ENCODE results near the gene TTLL1.
A peak's percentile ranks its signal among the peaks of the same experiment; 100 is the strongest.

The TTLL1 gene

DNA sequence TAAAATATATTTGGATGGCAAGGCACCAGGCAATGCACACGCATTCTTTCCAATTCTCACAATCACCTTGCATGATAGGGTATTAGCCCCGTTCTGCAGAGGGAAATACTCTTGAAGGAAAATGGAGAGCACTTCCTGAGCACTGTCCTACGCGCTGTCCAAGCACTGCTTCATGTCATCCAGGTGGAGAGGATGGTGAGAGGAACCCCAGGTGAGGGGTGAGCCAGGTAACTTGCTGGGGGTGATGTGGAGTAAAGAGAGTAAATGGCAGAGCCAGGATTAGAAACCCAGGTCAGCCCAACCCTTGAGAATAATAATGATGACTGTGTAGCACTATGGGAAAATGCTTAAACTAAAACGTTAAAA, 73.5 kb downstream of the TTLL1 start:
- Mint-ChIP-seq H3K4me3 (peak overlapping the region; percentile 93), H3K9me3 (ENCODE audit: low read depth) (no peaks in the 10 kb centered on the region), H3K27ac (peak overlapping the region; percentile 85), H3K27me3 (no peaks in the 10 kb centered on the region), H3K36me3 (no peaks in the 10 kb centered on the region), H3K4me1 (ENCODE audit: low read depth) (peaks cover 32% of the 10 kb centered on the region)

DNA sequence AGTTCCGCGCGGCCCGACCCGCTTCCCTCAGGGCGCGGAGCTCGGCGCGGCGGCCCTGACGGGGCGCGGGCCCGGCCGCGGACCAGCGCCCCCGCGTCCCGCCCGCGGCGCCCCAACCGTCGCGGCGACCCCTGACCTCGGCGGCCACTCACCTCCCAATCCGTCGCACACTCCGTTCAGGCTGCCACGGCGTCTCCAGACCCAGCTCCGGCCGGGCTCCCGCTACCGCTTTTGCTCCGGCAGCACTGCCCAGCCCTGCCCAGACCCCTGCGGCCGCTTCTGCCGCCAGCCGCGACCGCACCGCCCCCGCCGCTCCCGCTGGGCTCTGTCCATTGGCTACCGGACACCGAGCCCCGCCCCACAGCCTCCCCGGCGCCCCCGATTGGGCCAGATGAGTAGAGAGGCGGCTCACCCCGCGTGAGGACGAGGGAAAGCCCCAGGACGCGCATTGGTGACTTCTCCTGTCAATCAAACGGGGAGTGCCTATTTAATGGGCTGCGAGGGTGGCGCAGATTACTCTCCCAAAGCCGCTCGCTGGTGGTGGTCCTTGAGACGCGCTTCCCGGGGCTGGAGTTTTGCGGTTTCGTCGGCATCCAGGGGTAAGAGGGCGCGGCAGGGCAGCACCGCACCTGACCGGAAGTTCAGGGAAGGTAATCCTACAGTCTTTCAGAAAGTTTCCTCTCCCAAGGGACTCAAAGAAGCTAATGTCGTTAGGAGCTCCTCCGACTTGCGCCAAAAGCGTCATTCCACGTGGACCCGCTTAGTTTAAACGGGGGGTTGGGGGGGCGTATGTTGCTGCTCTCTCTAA, 74.1 kb downstream of the TTLL1 start, which contains the start of gene PACSIN2:
PACSIN2 (minus strand) TSS at position 281 of the 808 bp plus-strand sequence. CDS start 103,069 bp downstream, outside the sequence.
- no peaks in the 10 kb centered on the region for H3K9me3 Mint-ChIP-seq (ENCODE audit: low read depth)
- peak within 1 kb of the TSS; percentile 93 for H3K4me3 Mint-ChIP-seq
- peaks cover 34% of the 10 kb centered on the region for H3K4me1 Mint-ChIP-seq (ENCODE audit: low read depth)
- H3K27me3 Mint-ChIP-seq = no peaks in the 10 kb centered on the region
- H3K27ac Mint-ChIP-seq = peak within 1 kb of the TSS; percentile 85
- no peaks in the 10 kb centered on the region for H3K36me3 Mint-ChIP-seq

DNA sequence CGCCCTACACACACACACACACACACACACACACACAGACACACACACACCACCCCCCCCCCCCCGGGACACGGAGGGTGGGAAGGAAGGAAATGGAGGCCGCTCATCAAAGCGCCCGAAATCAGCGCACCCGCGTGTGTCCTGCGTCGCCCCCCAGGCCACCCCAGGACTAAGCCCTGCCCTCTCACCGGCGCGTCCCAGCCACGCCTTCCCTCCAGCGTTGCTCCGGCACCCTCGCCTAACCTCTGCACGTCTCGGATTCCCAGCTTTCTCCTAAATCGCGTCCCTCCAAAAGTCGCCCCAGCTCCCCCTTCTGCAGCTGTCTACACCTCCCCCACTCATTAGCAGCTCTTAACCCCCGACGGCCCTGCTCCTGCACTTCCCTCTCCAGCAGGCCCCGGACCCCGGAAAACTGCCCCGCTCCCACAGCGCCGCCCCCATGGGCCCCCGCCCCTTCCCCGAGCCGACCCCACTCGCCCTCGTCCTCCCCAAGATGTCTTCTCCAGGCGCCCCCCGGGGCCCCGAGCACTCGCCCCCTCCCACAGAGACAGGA, 74.8 kb downstream of the TTLL1 start:
- Mint-ChIP-seq H3K27me3 (no peaks in the 10 kb centered on the region), H3K4me3 (peak overlapping the region; percentile 92), H3K36me3 (no peaks in the 10 kb centered on the region), H3K27ac (peak overlapping the region; percentile 81), H3K4me1 (ENCODE audit: low read depth) (peaks cover 34% of the 10 kb centered on the region), H3K9me3 (ENCODE audit: low read depth) (no peaks in the 10 kb centered on the region)

DNA sequence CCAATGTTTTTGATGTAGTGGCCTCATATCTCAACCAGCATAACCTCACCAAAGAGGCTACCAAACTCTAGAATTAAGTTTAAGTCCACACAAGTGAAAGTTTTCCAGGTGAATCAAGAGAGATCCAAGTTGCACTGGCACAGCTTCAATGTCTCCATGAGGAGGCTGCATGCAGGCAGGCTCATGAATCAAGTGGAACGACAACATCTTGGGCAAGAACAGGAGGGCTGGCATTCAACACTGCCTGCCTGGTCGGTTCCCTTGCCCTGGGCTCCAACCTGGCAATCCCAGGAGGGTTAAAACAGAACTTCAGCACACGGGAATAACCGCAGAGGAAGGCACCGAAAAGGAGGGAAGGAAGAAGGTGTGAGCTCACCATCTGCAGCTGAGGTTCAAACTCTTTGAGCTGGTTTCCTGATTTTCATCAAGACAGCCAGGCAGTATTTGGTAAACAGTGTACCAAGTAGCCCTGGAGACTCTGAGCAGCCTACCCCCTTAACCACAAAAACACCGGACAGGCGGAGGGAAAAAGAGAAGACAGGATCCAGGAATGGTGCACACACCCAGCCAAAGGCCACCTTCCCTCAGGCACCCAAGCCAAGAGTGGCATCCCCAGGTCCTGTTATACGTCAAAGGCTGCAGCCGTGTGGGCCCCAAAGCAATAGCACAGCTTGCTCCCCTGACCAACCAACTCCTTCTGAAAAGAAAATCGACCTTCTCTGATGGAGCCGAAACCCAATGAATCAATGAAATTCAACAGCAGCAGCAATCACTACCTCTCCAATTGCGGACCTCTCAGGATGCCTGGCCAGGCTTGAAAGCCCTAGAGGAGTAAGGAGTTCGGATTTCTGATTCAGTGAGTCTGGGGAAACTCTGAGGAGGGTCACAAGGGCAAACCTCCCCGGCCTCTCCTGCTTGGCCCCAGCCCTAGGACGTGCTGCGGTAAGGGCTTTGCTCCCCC, 75.6 kb downstream of the TTLL1 start:
- Mint-ChIP-seq H3K27ac (peak overlapping the region; percentile 81), H3K27me3 (no peaks in the 10 kb centered on the region), H3K9me3 (ENCODE audit: low read depth) (no peaks in the 10 kb centered on the region), H3K36me3 (no peaks in the 10 kb centered on the region), H3K4me1 (ENCODE audit: low read depth) (peaks cover 39% of the 10 kb centered on the region), H3K4me3 (peak overlapping the region; percentile 92)

GRCh38 chr22:43012390-43012789, 76.8 kb downstream of the TTLL1 start:
- H3K27me3 Mint-ChIP-seq = no peaks in the 10 kb centered on the region
- peaks cover 47% of the 10 kb centered on the region for H3K4me1 Mint-ChIP-seq (ENCODE audit: low read depth)
- H3K9me3 Mint-ChIP-seq (ENCODE audit: low read depth) = no peaks in the 10 kb centered on the region
- no peaks in the 10 kb centered on the region for H3K36me3 Mint-ChIP-seq
- no peak overlapping the region for H3K27ac Mint-ChIP-seq
- no peak overlapping the region for H3K4me3 Mint-ChIP-seq

- Mint-ChIP-seq H3K36me3 (no peaks in the 10 kb centered on the region), H3K27me3 (no peaks in the 10 kb centered on the region), H3K27ac (no peak overlapping the region), H3K9me3 (ENCODE audit: low read depth) (no peaks in the 10 kb centered on the region), H3K4me3 (no peak overlapping the region), H3K4me1 (ENCODE audit: low read depth) (peaks cover 52% of the 10 kb centered on the region)
Measured at GRCh38 chr22:43011079-43011478, 78.1 kb downstream of the TTLL1 start.

GRCh38 chr22:43009444-43009843, 79.7 kb downstream of the TTLL1 start:
- no peaks in the 10 kb centered on the region for H3K27me3 Mint-ChIP-seq
- H3K4me1 Mint-ChIP-seq (ENCODE audit: low read depth) = peaks cover 58% of the 10 kb centered on the region
- H3K27ac Mint-ChIP-seq = no peak overlapping the region
- H3K9me3 Mint-ChIP-seq (ENCODE audit: low read depth) = no peaks in the 10 kb centered on the region
- no peak overlapping the region for H3K4me3 Mint-ChIP-seq
- H3K36me3 Mint-ChIP-seq = no peaks in the 10 kb centered on the region

DNA sequence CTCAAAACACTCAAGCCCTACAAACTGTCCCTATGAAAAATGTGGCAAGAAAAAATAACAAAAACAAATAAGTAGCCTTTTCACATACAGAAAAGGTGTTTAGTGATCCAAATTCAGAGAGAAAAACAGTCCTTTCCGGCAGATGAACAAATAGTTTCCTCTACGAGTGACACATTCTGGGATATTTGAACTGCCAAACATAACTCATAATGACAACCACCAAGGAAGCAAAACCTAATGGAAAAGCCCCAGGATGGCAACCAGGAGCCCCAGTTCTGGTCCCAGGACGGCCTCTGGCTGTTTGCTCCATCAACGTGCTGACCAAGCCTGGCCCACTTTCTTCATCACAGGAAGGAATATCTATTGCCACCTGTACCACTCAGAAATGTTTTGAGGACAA, 80.3 kb downstream of the TTLL1 start:
- H3K4me1 Mint-ChIP-seq (ENCODE audit: low read depth) = peaks cover 62% of the 10 kb centered on the region
- H3K27ac Mint-ChIP-seq = peak overlapping the region; percentile 70

GRCh38 chr22:43008509-43008908, 80.7 kb downstream of the TTLL1 start:
- Mint-ChIP-seq H3K4me3 (no peak overlapping the region), H3K9me3 (ENCODE audit: low read depth) (no peaks in the 10 kb centered on the region), H3K27ac (no peak overlapping the region), H3K4me1 (ENCODE audit: low read depth) (peaks cover 62% of the 10 kb centered on the region), H3K27me3 (no peaks in the 10 kb centered on the region), H3K36me3 (peaks cover 3% of the 10 kb centered on the region)

More for the DNA sequence above, 80.3 kb downstream of the TTLL1 start:
- Mint-ChIP-seq H3K27me3 (no peaks in the 10 kb centered on the region), H3K4me3 (no peak overlapping the region), H3K9me3 (ENCODE audit: low read depth) (no peaks in the 10 kb centered on the region), H3K36me3 (no peaks in the 10 kb centered on the region)

DNA sequence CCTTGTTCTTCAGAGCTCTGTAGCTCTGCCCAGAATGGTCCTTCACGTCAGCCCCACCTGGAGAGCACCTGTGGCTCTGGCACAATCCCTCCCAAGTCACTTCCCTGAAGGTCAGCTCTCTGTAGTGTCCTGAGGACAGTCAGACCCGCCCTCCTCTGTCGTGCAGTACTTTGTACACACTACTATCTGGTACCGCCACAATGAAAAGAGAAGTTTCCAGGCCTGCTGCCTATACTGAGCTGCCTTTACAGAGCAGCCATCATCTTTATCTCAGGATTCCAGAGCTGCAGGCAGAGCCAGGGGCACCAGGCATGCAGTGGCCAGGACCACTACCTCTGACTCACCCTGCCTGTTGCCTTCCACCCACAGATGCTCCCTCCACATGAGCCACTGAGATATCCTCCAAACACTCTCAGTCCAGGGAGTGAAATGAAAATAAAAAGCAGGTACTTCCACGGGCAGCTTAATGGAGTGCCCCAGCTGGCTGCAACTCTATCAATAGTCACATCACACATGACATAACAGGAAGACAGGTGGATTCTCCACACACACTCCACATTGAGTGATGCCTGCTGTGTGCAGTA, 81.6 kb downstream of the TTLL1 start:
- Mint-ChIP-seq H3K27me3 (no peaks in the 10 kb centered on the region), H3K27ac (peak overlapping the region; percentile 68), H3K9me3 (ENCODE audit: low read depth) (no peaks in the 10 kb centered on the region), H3K4me3 (no peak overlapping the region), H3K36me3 (peaks cover 3% of the 10 kb centered on the region), H3K4me1 (ENCODE audit: low read depth) (peaks cover 61% of the 10 kb centered on the region)

GRCh38 chr22:43006753-43007152, 82.4 kb downstream of the TTLL1 start:
- H3K36me3 Mint-ChIP-seq = peaks cover 3% of the 10 kb centered on the region
- H3K4me3 Mint-ChIP-seq = no peak overlapping the region
- no peaks in the 10 kb centered on the region for H3K27me3 Mint-ChIP-seq
- H3K4me1 Mint-ChIP-seq (ENCODE audit: low read depth) = peaks cover 67% of the 10 kb centered on the region
- H3K27ac Mint-ChIP-seq = peak overlapping the region; percentile 34
- H3K9me3 Mint-ChIP-seq (ENCODE audit: low read depth) = no peaks in the 10 kb centered on the region

GRCh38 chr22:43006016-43006505, 83.1 kb downstream of the TTLL1 start:
- no peaks in the 10 kb centered on the region for H3K9me3 Mint-ChIP-seq (ENCODE audit: low read depth)
- peaks cover 69% of the 10 kb centered on the region for H3K4me1 Mint-ChIP-seq (ENCODE audit: low read depth)
- H3K27ac Mint-ChIP-seq = no peak overlapping the region
- H3K27me3 Mint-ChIP-seq = no peaks in the 10 kb centered on the region
- peaks cover 3% of the 10 kb centered on the region for H3K36me3 Mint-ChIP-seq
- H3K4me3 Mint-ChIP-seq = no peak overlapping the region

DNA sequence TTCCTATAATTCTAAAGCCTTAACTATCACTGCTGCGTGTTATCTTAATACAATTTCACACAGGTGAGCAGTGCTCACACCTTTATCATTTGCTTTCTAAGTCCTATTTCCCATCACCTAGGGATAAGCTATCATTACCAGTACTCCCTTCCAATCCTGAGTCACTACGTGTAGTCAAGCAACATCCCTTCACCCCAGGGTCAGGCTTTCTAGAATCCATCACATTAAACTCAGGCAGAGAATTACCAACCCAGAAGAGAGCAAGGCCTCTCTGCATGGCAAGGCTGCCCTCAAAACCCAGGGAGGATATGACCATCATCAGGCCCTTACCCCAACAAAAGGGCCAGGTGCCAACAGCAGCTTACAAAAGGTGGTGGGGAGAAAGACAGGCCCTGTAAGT, 84.1 kb downstream of the TTLL1 start:
- Mint-ChIP-seq H3K36me3 (peaks cover 3% of the 10 kb centered on the region), H3K4me3 (no peak overlapping the region), H3K27ac (peak overlapping the region; percentile 54), H3K9me3 (ENCODE audit: low read depth) (no peaks in the 10 kb centered on the region), H3K4me1 (ENCODE audit: low read depth) (peaks cover 71% of the 10 kb centered on the region), H3K27me3 (no peaks in the 10 kb centered on the region)

DNA sequence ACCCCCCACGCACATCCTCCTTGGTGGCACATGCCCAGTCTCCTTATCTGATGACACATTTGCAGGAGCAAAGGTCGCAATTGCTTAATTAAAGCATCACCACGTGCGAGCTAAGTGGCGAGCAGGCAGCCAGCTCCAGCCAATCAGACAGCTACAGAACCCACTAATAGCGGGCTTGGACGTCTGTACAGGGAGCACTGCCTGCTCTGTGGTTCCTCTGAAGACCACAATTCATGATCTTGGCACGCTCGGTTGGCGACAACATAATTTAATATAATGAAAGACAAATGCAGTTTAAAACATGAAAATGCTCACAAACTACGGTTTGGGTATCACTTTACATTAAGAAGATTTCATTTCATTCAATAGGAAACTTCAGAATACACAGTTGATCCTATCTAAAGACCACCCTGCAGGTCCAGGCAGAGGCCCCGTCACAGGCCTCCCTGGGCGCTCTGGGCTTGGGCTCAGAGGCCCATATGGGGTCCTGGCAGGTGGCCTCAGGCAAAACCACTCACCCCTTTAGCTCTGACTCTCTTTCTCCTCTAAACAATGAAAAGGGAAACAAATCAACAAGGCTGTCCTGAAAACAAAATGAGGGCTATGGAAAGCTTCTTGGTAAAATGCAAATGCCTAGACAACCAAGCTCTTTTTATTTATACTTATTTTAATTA, 84.7 kb downstream of the TTLL1 start:
- no peaks in the 10 kb centered on the region for H3K9me3 Mint-ChIP-seq (ENCODE audit: low read depth)
- H3K27me3 Mint-ChIP-seq = no peaks in the 10 kb centered on the region
- H3K36me3 Mint-ChIP-seq = peaks cover 3% of the 10 kb centered on the region
- peaks cover 76% of the 10 kb centered on the region for H3K4me1 Mint-ChIP-seq (ENCODE audit: low read depth)
- no peak overlapping the region for H3K4me3 Mint-ChIP-seq
- peak overlapping the region; percentile 75 for H3K27ac Mint-ChIP-seq

All from activated naive CD8-positive, alpha-beta T cell (primary cell).